ENCODE results near the gene FSTL4. TPM values are rescaled to one million over a fixed set of nuclear protein-coding genes. Genes with fewer than 3 reads are reported as not detected.

The FSTL4 gene
- total RNA-seq, 1 experiment from 2014 or later: not detected

GRCh38 chr5:133387091-133387490 lies 225.2 kb downstream of the FSTL4 start:
- no peak overlapping the region for H3K4me3 Mint-ChIP-seq (ENCODE audit: low read depth, unreplicated experiment)
- BruUV-seq (replicated peaks): no TSS peak
- H3K27me3 Mint-ChIP-seq (ENCODE audit: unreplicated experiment): peaks cover 100% of the 10 kb centered on the region
- no peaks in the 10 kb centered on the region for H3K9me3 Mint-ChIP-seq (ENCODE audit: low read depth, unreplicated experiment)
- H3K36me3 Mint-ChIP-seq (ENCODE audit: insufficient read depth, unreplicated experiment): no peaks in the 10 kb centered on the region
- intact Hi-C loops (cut with micrococcal nuclease; ENCODE audit: unreplicated experiment): no loop called here
- no peak for TF ChIP-seq CTCF (IDR thresholded peaks at IDR 0.05; ENCODE audit: unreplicated experiment)
- no peak for DNase-seq
- CTCF ChIA-PET: no interaction called here
- no peaks in the 10 kb centered on the region for H3K4me1 Mint-ChIP-seq (ENCODE audit: low read depth, unreplicated experiment)
- no peak overlapping the region for H3K27ac Mint-ChIP-seq (ENCODE audit: unreplicated experiment)

GRCh38 chr5:133386662-133387061 lies 225.7 kb downstream of the FSTL4 start:
- CTCF ChIA-PET: no interaction called here
- Mint-ChIP-seq H3K4me1 (ENCODE audit: low read depth, unreplicated experiment) (no peaks in the 10 kb centered on the region), H3K4me3 (ENCODE audit: low read depth, unreplicated experiment) (no peak overlapping the region), H3K36me3 (ENCODE audit: insufficient read depth, unreplicated experiment) (no peaks in the 10 kb centered on the region), H3K27me3 (ENCODE audit: unreplicated experiment) (peaks cover 100% of the 10 kb centered on the region), H3K27ac (ENCODE audit: unreplicated experiment) (no peak overlapping the region), H3K9me3 (ENCODE audit: low read depth, unreplicated experiment) (no peaks in the 10 kb centered on the region)
- intact Hi-C loops (cut with micrococcal nuclease; ENCODE audit: unreplicated experiment): no loop called here
- no peak for DNase-seq
- BruUV-seq (replicated peaks): no TSS peak
- no peak for TF ChIP-seq CTCF (IDR thresholded peaks at IDR 0.05; ENCODE audit: unreplicated experiment)

GRCh38 chr5:133385346-133385745 lies 227.0 kb downstream of the FSTL4 start:
- DNase-seq: no peak
- Mint-ChIP-seq H3K36me3 (ENCODE audit: insufficient read depth, unreplicated experiment) (no peaks in the 10 kb centered on the region), H3K4me3 (ENCODE audit: low read depth, unreplicated experiment) (no peak overlapping the region), H3K27ac (ENCODE audit: unreplicated experiment) (no peak overlapping the region), H3K4me1 (ENCODE audit: low read depth, unreplicated experiment) (no peaks in the 10 kb centered on the region), H3K27me3 (ENCODE audit: unreplicated experiment) (peaks cover 100% of the 10 kb centered on the region), H3K9me3 (ENCODE audit: low read depth, unreplicated experiment) (no peaks in the 10 kb centered on the region)
- no peak for TF ChIP-seq CTCF (IDR thresholded peaks at IDR 0.05; ENCODE audit: unreplicated experiment)
- BruUV-seq (replicated peaks): no TSS peak
- CTCF ChIA-PET: no interaction called here
- intact Hi-C loops (cut with micrococcal nuclease; ENCODE audit: unreplicated experiment): no loop called here

- Mint-ChIP-seq H3K4me1 (ENCODE audit: low read depth, unreplicated experiment) (no peaks in the 10 kb centered on the region), H3K36me3 (ENCODE audit: insufficient read depth, unreplicated experiment) (no peaks in the 10 kb centered on the region), H3K9me3 (ENCODE audit: low read depth, unreplicated experiment) (no peaks in the 10 kb centered on the region), H3K27me3 (ENCODE audit: unreplicated experiment) (peaks cover 99% of the 10 kb centered on the region), H3K4me3 (ENCODE audit: low read depth, unreplicated experiment) (no peak overlapping the region), H3K27ac (ENCODE audit: unreplicated experiment) (no peak overlapping the region)
- CTCF ChIA-PET: no interaction called here
- no peak for TF ChIP-seq CTCF (IDR thresholded peaks at IDR 0.05; ENCODE audit: unreplicated experiment)
- no TSS peak for BruUV-seq (replicated peaks)
- no peak for DNase-seq
- intact Hi-C loops (cut with micrococcal nuclease; ENCODE audit: unreplicated experiment): no loop called here
Observed at GRCh38 chr5:133384903-133385302, 227.4 kb downstream of the FSTL4 start.
